DOHH2 (cell line): Measurements from ENCODE around the gene ANK2.

Source experiments
- H3F3A ChIP-seq: fragments of 200-600 bp; sonication (generic), shearing (Covaris generic); 2 replicates; pipeline ENCODE4 v1.6.0; 2016; ENCODE audit warnings: antibody characterized with exemption, mild to moderate bottlenecking; ENCODE audit not compliant: control insufficient read depth, insufficient read depth
- H3K27ac ChIP-seq: fragments of 200-600 bp; sonication (generic); 2 replicates; pipeline ENCODE4 v1.5.1; 2014; ENCODE audit warnings: low read depth, mild to moderate bottlenecking, low read length, moderate library complexity
- H3K27me3 ChIP-seq: fragments of 200-600 bp; sonication (generic); 2 replicates; pipeline ENCODE4 v1.6.1; 2014; ENCODE audit warnings: mild to moderate bottlenecking, low read length, mixed read lengths; ENCODE audit not compliant: control insufficient read depth
- H3K36me3 ChIP-seq: fragments of 200-600 bp; sonication (generic); 2 replicates; pipeline ENCODE4 v1.6.1; 2014; ENCODE audit warnings: mild to moderate bottlenecking, low read length, moderate library complexity, mixed read lengths; ENCODE audit not compliant: control insufficient read depth
- H3K4me1 ChIP-seq: fragments of 200-600 bp; sonication (generic); 2 replicates; pipeline ENCODE4 v1.6.1; 2014; ENCODE audit warnings: mild to moderate bottlenecking, low read length, mixed read lengths; ENCODE audit not compliant: control insufficient read depth
- H3K4me2 ChIP-seq: fragments of 200-600 bp; sonication (generic); 2 replicates; pipeline ENCODE4 v1.6.0; 2014; ENCODE audit warnings: mild to moderate bottlenecking, low read length, moderate library complexity
- H3K4me3 ChIP-seq: fragments of 200-600 bp; sonication (generic); 2 replicates; pipeline ENCODE4 v1.5.1; 2014; ENCODE audit warnings: mild to moderate bottlenecking, low read length, mixed read lengths
- H3K79me2 ChIP-seq: fragments of 200-600 bp; sonication (generic); 2 replicates; pipeline ENCODE4 v1.6.1; 2014; ENCODE audit warnings: mild to moderate bottlenecking, low read length, mixed read lengths; ENCODE audit not compliant: control insufficient read depth
- H3K9me2 ChIP-seq: fragments of 200-600 bp; sonication (generic); replicated peaks from 2 replicates; pipeline ENCODE4 v1.6.1; 2014; ENCODE audit warnings: mild to moderate bottlenecking, low read length, mixed read lengths; ENCODE audit not compliant: control insufficient read depth
- H3K9me3 ChIP-seq: fragments of 200-600 bp; sonication (generic); 2 replicates; pipeline ENCODE4 v1.6.1; 2014; ENCODE audit warnings: antibody characterized with exemption, low read length, mixed read lengths; ENCODE audit not compliant: control insufficient read depth, insufficient read depth
- H4K20me1 ChIP-seq: fragments of 200-600 bp; sonication (generic); 2 replicates; pipeline ENCODE4 v1.6.0; 2014; ENCODE audit warnings: low read depth, mild to moderate bottlenecking, antibody characterized with exemption, low read length, moderate library complexity; ENCODE audit not compliant: control insufficient read depth, insufficient read depth
- CTCF ChIP-seq: fragments of 200-600 bp; sonication (generic); IDR thresholded peaks from one replicate; pipeline ENCODE4 v1.5.1; 2014; ENCODE audit warnings: antibody characterized with exemption, mild to moderate bottlenecking, low read depth, low read length; ENCODE audit not compliant: poor library complexity, severe bottlenecking
- EZH2phosphoT487 ChIP-seq: fragments of 200-600 bp; sonication (generic); IDR thresholded peaks from 2 replicates; pipeline ENCODE4 v1.6.1; 2017; ENCODE audit warnings: borderline replicate concordance, mild to moderate bottlenecking, antibody characterized with exemption, low read length, moderate library complexity, mixed read lengths

The ANK2 gene

GRCh38 chr4:113148925-113149324 is 99.5 kb downstream of the ANK2 start:
- H3K27ac ChIP-seq: no peak overlapping the region
- no peak overlapping the region for H3K4me2 ChIP-seq
- no peaks in the 10 kb centered on the region for H3K9me2 ChIP-seq
- H3K4me3 ChIP-seq: no peak overlapping the region
- no peak for TF ChIP-seq EZH2phosphoT487
- TF ChIP-seq CTCF: no peak
- no peaks in the 10 kb centered on the region for H3K36me3 ChIP-seq
- no peaks in the 10 kb centered on the region for H3K9me3 ChIP-seq
- no peaks in the 10 kb centered on the region for H3F3A ChIP-seq
- H3K27me3 ChIP-seq: peaks cover 5% of the 10 kb centered on the region; the same call in 1 of the 2 replicates
- H4K20me1 ChIP-seq: no peaks in the 10 kb centered on the region
- H3K79me2 ChIP-seq: no peaks in the 10 kb centered on the region
- no peaks in the 10 kb centered on the region for H3K4me1 ChIP-seq

- no peaks in the 10 kb centered on the region for H4K20me1 ChIP-seq
- TF ChIP-seq CTCF (no peak), EZH2phosphoT487 (no peak)
- no peaks in the 10 kb centered on the region for H3F3A ChIP-seq
- H3K9me3 ChIP-seq: no peaks in the 10 kb centered on the region
- H3K4me1 ChIP-seq: no peaks in the 10 kb centered on the region
- no peak overlapping the region for H3K4me3 ChIP-seq
- no peak overlapping the region for H3K4me2 ChIP-seq
- H3K9me2 ChIP-seq: no peaks in the 10 kb centered on the region
- no peaks in the 10 kb centered on the region for H3K36me3 ChIP-seq
- H3K79me2 ChIP-seq: no peaks in the 10 kb centered on the region
- H3K27me3 ChIP-seq: no peaks in the 10 kb centered on the region
- no peak overlapping the region for H3K27ac ChIP-seq
Observed at GRCh38 chr4:113153529-113154101, 104.2 kb downstream of the ANK2 start.

- H3K4me3 ChIP-seq: no peak overlapping the region
- H3K9me2 ChIP-seq: no peaks in the 10 kb centered on the region
- TF ChIP-seq CTCF: no peak
- no peak for TF ChIP-seq EZH2phosphoT487
- no peaks in the 10 kb centered on the region for H4K20me1 ChIP-seq
- no peaks in the 10 kb centered on the region for H3K79me2 ChIP-seq
- no peak overlapping the region for H3K4me2 ChIP-seq
- no peaks in the 10 kb centered on the region for H3K9me3 ChIP-seq
- H3K27ac ChIP-seq: no peak overlapping the region
- H3F3A ChIP-seq: no peaks in the 10 kb centered on the region
- H3K27me3 ChIP-seq: no peaks in the 10 kb centered on the region
- H3K4me1 ChIP-seq: no peaks in the 10 kb centered on the region
- no peaks in the 10 kb centered on the region for H3K36me3 ChIP-seq
Observed at GRCh38 chr4:113154281-113154680, 104.8 kb downstream of the ANK2 start.
